ENCODE results near the gene OPA1. TPM values are rescaled to one million over a fixed set of nuclear protein-coding genes. Genes with fewer than 3 reads are reported as not detected.

Gene OPA1
- total RNA-seq, 1 experiment from 2014 or later = 75.4 TPM

GRCh38 chr3:193641440-193641775 lies 48.4 kb downstream of the OPA1 start:
- H3K9ac ChIP-seq (ENCODE audit: extremely low read depth, insufficient read length, low read length) = no peak overlapping the region
- no peak overlapping the region for H2AFZ ChIP-seq (ENCODE audit: low read length)
- WGBS (ENCODE audit: extremely low coverage, insufficient read length, low lambda C conversion rate) = no CpG with 5 or more reads among the region's 3 CpGs
- H2BK5ac ChIP-seq (ENCODE audit: insufficient read length, low read length) = no peak overlapping the region
- no peak overlapping the region for H2BK12ac ChIP-seq (ENCODE audit: insufficient read length, low read depth, low read length)
- no peaks in the 10 kb centered on the region for H3K79me2 ChIP-seq (ENCODE audit: insufficient read depth, low read length)
- no peak overlapping the region for H4K8ac ChIP-seq (replicated peaks; ENCODE audit: insufficient read length, low read depth, low read length)
- Mint-ChIP-seq H3K27me3 (ENCODE audit: low read depth) (no peaks in the 10 kb centered on the region), H3K4me1 (peaks cover 5 to 7% of the 10 kb centered on the region in 2 experiments), H3K9me3 (no peaks in the 10 kb centered on the region), H3K4me3 (no peak overlapping the region), H3K27ac (no peak overlapping the region), H3K36me3 (ENCODE audit: insufficient read depth in 1 of 3, low read depth in 3 of 3) (peaks cover 14 to 44% (median 43%) of the 10 kb centered on the region in 3 experiments; a peak in 5 of 7 replicates)
- no peaks in the 10 kb centered on the region for H3K9me3 ChIP-seq (ENCODE audit: control insufficient read depth, low read depth, low read length)
- no peak overlapping the region for H3K14ac ChIP-seq (ENCODE audit: insufficient read depth, low read length)
- no peaks in the 10 kb centered on the region for H3K79me1 ChIP-seq (ENCODE audit: insufficient read depth, low read depth, low read length, poor library complexity, severe bottlenecking)
- no peak overlapping the region for H3K27ac ChIP-seq (ENCODE audit: insufficient read length, low read depth, low read length)
- H3K18ac ChIP-seq (ENCODE audit: insufficient read length, low read depth, low read length) = no peak overlapping the region
- no peak overlapping the region for H2BK120ac ChIP-seq (ENCODE audit: low read depth, low read length, poor library complexity, severe bottlenecking)
- H2AK5ac ChIP-seq (ENCODE audit: insufficient read length, low read length) = no peak overlapping the region
- no peak for DNase-seq
- no peak for TF ChIP-seq CTCF (conservative IDR thresholded peaks at IDR 0.05)
- H3K23me2 ChIP-seq (ENCODE audit: insufficient read length, low read depth, low read length, poor library complexity, severe bottlenecking) = no peaks in the 10 kb centered on the region
- H3K27me3 ChIP-seq (ENCODE audit: insufficient read depth, low read length) = no peaks in the 10 kb centered on the region
- H3K4ac ChIP-seq (ENCODE audit: low read depth, low read length) = no peak overlapping the region
- H2BK20ac ChIP-seq (ENCODE audit: low read depth, low read length, poor library complexity, severe bottlenecking) = no peak overlapping the region
- no peak overlapping the region for H4K91ac ChIP-seq (ENCODE audit: insufficient read length, low read depth, low read length)
- no peak overlapping the region for H2BK15ac ChIP-seq (ENCODE audit: low read depth, low read length)
- H3K4me1 ChIP-seq (ENCODE audit: insufficient read depth, low read length) = no peaks in the 10 kb centered on the region
- no peak overlapping the region for H4K5ac ChIP-seq (ENCODE audit: insufficient read length, low read depth, low read length)
- no peak overlapping the region for H3K56ac ChIP-seq (ENCODE audit: insufficient read length, low read depth, low read length)
- H3K4me2 ChIP-seq (ENCODE audit: insufficient read depth, insufficient read length, low read length) = no peak overlapping the region
- H3K23ac ChIP-seq (ENCODE audit: insufficient read length, low read depth, low read length) = no peak overlapping the region
- H4K20me1 ChIP-seq (ENCODE audit: control insufficient read depth, insufficient read depth, insufficient read length) = no peaks in the 10 kb centered on the region
- H3T11ph ChIP-seq (ENCODE audit: low read length) = no peak overlapping the region
